GM21825 (cell line): ENCODE results near the gene FSIP1.

Experiments
- ATAC-seq: cut with Tn5 transposase; IDR thresholded peaks from one replicate; pipeline ENCODE4 v1.9.1; 2021; ENCODE audit warnings: mild to moderate bottlenecking, moderate library complexity; ENCODE audit not compliant: unreplicated experiment

FSIP1 gene

DNA sequence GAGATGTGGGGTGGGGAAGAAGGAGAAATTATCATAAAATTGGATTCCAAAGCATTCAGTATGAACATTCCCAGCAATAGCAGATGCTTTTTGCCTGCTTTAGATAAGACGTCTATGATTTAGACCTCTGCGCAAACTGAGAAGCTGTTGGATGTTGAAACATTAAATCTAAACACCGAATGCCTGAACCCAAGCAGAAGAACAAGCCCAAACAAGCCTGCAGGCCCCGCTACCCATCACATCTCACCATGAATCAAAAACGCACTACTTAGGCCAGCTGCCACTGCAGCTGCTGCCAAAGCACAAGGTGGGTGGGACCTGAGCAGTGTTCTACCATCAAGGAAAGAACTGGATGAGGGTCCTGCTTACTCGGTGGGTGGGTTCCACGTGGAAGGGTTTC lies 226.2 kb downstream of the FSIP1 start:
- ATAC-seq, result no peak

- no peak for ATAC-seq
These were observed 226.8 kb downstream of the FSIP1 start for GRCh38 chr15:39555885-39556284.

DNA sequence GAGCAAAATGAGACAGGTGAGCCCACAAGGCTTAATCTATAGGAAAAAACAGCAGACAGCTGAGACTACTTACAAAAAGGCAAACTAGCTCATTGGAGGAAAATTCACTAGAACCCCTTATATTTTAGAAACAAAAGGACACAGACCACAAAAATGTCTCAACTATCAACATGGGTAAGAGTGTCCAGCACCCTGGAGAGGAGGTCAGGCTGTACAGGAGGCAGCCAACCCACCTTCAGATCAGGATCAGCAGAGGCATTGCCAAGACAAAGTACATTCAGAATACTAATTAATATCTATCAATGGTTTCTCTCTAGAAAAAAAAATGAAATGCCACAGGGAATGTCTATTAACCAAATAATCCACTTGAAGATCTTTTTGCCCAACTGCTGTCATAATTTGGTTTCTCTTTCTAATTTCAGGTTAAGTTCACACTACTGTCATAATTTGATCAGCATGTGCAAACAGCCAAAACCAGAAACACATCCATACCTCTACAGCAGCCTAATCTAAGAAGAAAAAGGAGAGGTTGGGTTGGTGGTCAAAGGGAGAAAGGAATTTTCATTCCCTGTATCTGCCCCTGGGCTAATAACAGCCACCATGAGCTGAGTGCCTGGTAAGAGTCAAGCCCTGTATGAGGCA lies 227.8 kb downstream of the FSIP1 start:
- ATAC-seq, result no peak

DNA sequence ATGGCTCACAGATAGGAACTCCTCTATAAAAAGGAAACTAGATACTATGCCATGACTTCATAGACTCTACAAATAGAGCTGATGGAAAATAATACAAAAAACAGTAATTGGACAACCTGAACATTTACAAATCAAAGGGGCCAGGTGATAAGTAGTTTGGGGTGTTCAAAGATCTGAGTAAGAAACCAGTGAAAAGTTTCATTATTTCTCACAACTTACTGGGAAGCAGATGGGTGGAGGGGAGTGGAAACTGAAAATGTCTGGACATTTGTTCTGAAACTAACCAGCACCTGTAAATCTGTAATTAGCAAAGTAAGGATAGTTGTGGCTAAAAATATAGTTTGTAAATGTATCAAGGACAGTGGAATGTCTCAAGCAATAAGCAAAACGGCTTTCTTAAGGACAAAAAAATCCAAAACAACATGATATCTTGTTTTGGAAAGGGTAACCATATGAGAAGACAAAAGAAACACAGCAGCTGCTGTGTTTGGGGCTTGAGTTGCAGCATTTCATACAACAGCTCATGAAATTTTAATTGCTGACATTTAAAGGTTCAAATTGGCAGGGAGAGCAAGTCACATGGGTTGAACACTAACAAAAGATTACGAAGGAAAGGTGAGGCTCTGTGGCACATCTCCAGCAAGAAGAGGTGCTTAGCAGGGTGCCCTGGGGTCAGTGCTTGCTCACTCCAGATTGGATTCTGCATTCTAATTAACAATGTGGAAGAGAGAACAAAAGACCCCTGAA lies 228.5 kb downstream of the FSIP1 start:
- no peak for ATAC-seq

- ATAC-seq, result no peak
These were observed 230.1 kb downstream of the FSIP1 start for GRCh38 chr15:39552556-39552955.

DNA sequence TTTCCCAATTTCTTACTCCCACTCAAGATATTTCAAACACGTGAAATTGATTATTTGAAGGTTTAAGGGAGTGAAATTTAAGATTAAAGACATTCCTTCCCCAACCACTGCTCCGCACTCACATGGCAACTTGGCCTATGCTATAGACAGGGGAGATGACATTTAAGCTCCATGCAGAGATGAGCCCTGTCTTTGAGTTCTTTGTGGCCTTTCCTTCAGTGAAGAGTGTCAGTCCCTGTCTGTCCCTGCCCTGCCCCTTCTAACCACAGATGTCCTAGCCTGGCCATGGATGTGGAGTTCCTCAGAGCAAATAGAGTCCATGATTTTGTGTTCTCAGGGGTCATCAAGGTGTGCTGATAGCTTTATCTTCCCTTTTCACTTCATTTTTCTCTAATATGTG lies 231.2 kb downstream of the FSIP1 start:
- ATAC-seq, result no peak
